GM23338 (cell line): ENCODE measurements around the gene OR4D2. TPM values are rescaled to one million over a fixed set of nuclear protein-coding genes. Genes with fewer than 3 reads are reported as not detected.

ENCODE experiments used
- ATAC-seq: fragments of 200-7000 bp; cut with Tn5 transposase; 3 replicates; pipeline ENCODE4 v1.9.1; 2020
- DNase-seq: peaks from one replicate; pipeline ENCODE4 v3.0.0-alpha.2; 2015; ENCODE audit warnings: low spot score
- H2AFZ ChIP-seq: fragments of 200-600 bp; sonication (generic); 2 replicates; pipeline ENCODE4 v1.8.0; 2016; ENCODE audit warnings: antibody characterized with exemption, mild to moderate bottlenecking, moderate library complexity
- H3F3A ChIP-seq: fragments of 200-600 bp; sonication (generic); replicated peaks from 2 replicates; pipeline ENCODE4 v1.8.0; 2017; ENCODE audit warnings: antibody characterized with exemption, mixed run types, low read depth
- H3K27ac ChIP-seq: fragments of 200-600 bp; sonication (generic); 2 replicates; pipeline ENCODE4 v1.6.1; 2016; ENCODE audit warnings: low read depth
- H3K27me3 ChIP-seq: fragments of 200-600 bp; sonication (generic); 2 replicates; pipeline ENCODE4 v1.8.0; 2016; ENCODE audit warnings: mild to moderate bottlenecking, mixed run types, moderate library complexity; ENCODE audit not compliant: insufficient read depth
- H3K36me3 ChIP-seq: fragments of 200-600 bp; sonication (generic); 2 replicates; pipeline ENCODE4 v1.8.0; 2016; ENCODE audit warnings: mild to moderate bottlenecking; ENCODE audit not compliant: insufficient read depth
- H3K4me1 ChIP-seq: fragments of 200-600 bp; sonication (generic); 2 replicates; pipeline ENCODE4 v1.8.0; 2016; ENCODE audit warnings: mild to moderate bottlenecking, moderate library complexity; ENCODE audit not compliant: insufficient read depth
- H3K4me2 ChIP-seq: fragments of 200-600 bp; sonication (generic); 2 replicates; pipeline ENCODE4 v1.7.1; 2017; ENCODE audit warnings: mixed run types
- H3K4me3 ChIP-seq: fragments of 200-600 bp; sonication (generic); 2 replicates; pipeline ENCODE4 v1.6.1; 2016; ENCODE audit warnings: mixed run types
- H3K79me2 ChIP-seq: fragments of 200-600 bp; sonication (generic); replicated peaks from 2 replicates; pipeline ENCODE4 v1.8.0; 2017; ENCODE audit warnings: mild to moderate bottlenecking; ENCODE audit not compliant: insufficient read depth
- H3K9me2 ChIP-seq: fragments of 200-600 bp; sonication (generic); 2 replicates; pipeline ENCODE4 v1.8.0; 2017; ENCODE audit not compliant: insufficient read depth
- H4K20me1 ChIP-seq: fragments of 200-600 bp; sonication (generic); replicated peaks from 2 replicates; pipeline ENCODE4 v1.8.0; 2017; ENCODE audit warnings: mild to moderate bottlenecking; ENCODE audit not compliant: insufficient read depth
- H3K27ac Mint-ChIP-seq: 2 replicates; pipeline ENCODE4 v1.8.0; 2020; ENCODE audit warnings: inconsistent platforms, mild to moderate bottlenecking, moderate library complexity, mixed read lengths
- H3K27me3 Mint-ChIP-seq: 3 replicates; pipeline ENCODE4 v1.8.0; 2022; ENCODE audit warnings: low read depth, mild to moderate bottlenecking, moderate library complexity, mixed read lengths, inconsistent platforms; ENCODE audit not compliant: insufficient read depth, poor library complexity
- H3K36me3 Mint-ChIP-seq: 3 replicates; pipeline ENCODE4 v1.8.0; 2021; ENCODE audit warnings: low read depth, mild to moderate bottlenecking, inconsistent platforms, moderate library complexity, mixed read lengths
- H3K4me1 Mint-ChIP-seq: 3 replicates; pipeline ENCODE4 v1.8.0; 2020; ENCODE audit warnings: mild to moderate bottlenecking, inconsistent platforms, mixed read lengths
- H3K4me3 Mint-ChIP-seq: 3 replicates; pipeline ENCODE4 v1.8.0; 2021; ENCODE audit warnings: moderate library complexity, mild to moderate bottlenecking, inconsistent platforms, mixed read lengths
- H3K9me3 Mint-ChIP-seq: 3 replicates; pipeline ENCODE4 v1.8.0; 2020; ENCODE audit warnings: moderate library complexity, mild to moderate bottlenecking, inconsistent platforms, mixed read lengths
- CREB1 ChIP-seq: fragments of 250-450 bp; sonication (Bioruptor Pico); IDR thresholded peaks from 2 replicates; pipeline ENCODE4 v1.5.0; 2020; ENCODE audit warnings: low read depth, mild to moderate bottlenecking, moderate library complexity
- CTCF ChIP-seq, 2 experiments: fragments of 200-600 bp in 1 of 2; sonication (generic) in 1 of 2; conservative IDR thresholded peaks; 2 replicates each; pipeline versions ENCODE4 v1.5.1 to v1.6.1; 2016 to 2017; ENCODE audit warnings: antibody characterized with exemption in 2 of 2, low read depth in 2 of 2, mild to moderate bottlenecking in 2 of 2, moderate library complexity in 1 of 2
- ETS1 ChIP-seq: IDR thresholded peaks from 2 replicates; pipeline ENCODE4 v1.6.1; 2016; ENCODE audit warnings: antibody characterized with exemption
- EZH2 ChIP-seq: fragments of 200-600 bp; sonication (generic); IDR thresholded peaks from one replicate; pipeline ENCODE4 v1.8.0; 2017; ENCODE audit warnings: antibody characterized with exemption, mild to moderate bottlenecking, low read depth; ENCODE audit not compliant: unreplicated experiment
- EZH2phosphoT487 ChIP-seq: fragments of 200-600 bp; sonication (generic); IDR thresholded peaks from one replicate; pipeline ENCODE4 v1.8.1; 2018; ENCODE audit warnings: antibody characterized with exemption; ENCODE audit not compliant: unreplicated experiment
- JUNB ChIP-seq: IDR thresholded peaks from one replicate; pipeline ENCODE4 v1.6.1; 2016; ENCODE audit warnings: antibody characterized with exemption; ENCODE audit not compliant: unreplicated experiment
- NANOG ChIP-seq: IDR thresholded peaks from 2 replicates; pipeline ENCODE4 v1.6.1; 2016; ENCODE audit warnings: antibody characterized with exemption, borderline replicate concordance
- POLR2AphosphoS5 ChIP-seq: IDR thresholded peaks from 2 replicates; pipeline ENCODE4 v1.6.1; 2016; ENCODE audit warnings: antibody characterized with exemption, low read depth
- REST ChIP-seq: IDR thresholded peaks from one replicate; pipeline ENCODE4 v1.6.1; 2018; ENCODE audit warnings: antibody characterized with exemption; ENCODE audit not compliant: unreplicated experiment
- STAT1 ChIP-seq: IDR thresholded peaks from one replicate; pipeline ENCODE4 v1.6.1; 2016; ENCODE audit warnings: antibody characterized with exemption; ENCODE audit not compliant: unreplicated experiment
- ZNF114 ChIP-seq: fragments of 250-450 bp; sonication (Bioruptor Pico); IDR thresholded peaks from 2 replicates; pipeline ENCODE4 v1.5.0; 2020; ENCODE audit warnings: mild to moderate bottlenecking, moderate library complexity
- ZNF331 ChIP-seq: fragments of 250-450 bp; sonication (Bioruptor Pico); IDR thresholded peaks from 2 replicates; pipeline ENCODE4 v1.5.0; 2020; ENCODE audit warnings: low read depth, mild to moderate bottlenecking, moderate library complexity
- ZNF462 ChIP-seq: fragments of 250-450 bp; sonication (Bioruptor Pico); IDR thresholded peaks from 2 replicates; pipeline ENCODE4 v1.5.0; 2020; ENCODE audit warnings: mild to moderate bottlenecking, moderate library complexity
- polyA plus RNA-seq: library from polyadenylated mRNA; unstranded; fragments of >200 nt; fragmentation: Nextera tagmentation; extraction: Ambion mirVana; gene quantifications from 2 replicates; pipeline ENCODE4 v1.2.1, GENCODE V29; 2016
- total RNA-seq: library from RNA; depleted of rRNA; stranded (reverse); fragments of >200 nt; shearing (Covaris generic); gene quantifications from 2 replicates; pipeline ENCODE4 v1.2.3, GENCODE V29; 2014

Gene OR4D2
- total and polyA plus RNA-seq, 2 experiments from 2014 or later = not detected

- Histone ChIP-seq H3K27ac (no peak overlapping the region), H4K20me1 (no peaks in the 10 kb centered on the region), H3K4me2 (no peak overlapping the region), H3K9me2 (no peaks in the 10 kb centered on the region), H3K36me3 (no peaks in the 10 kb centered on the region), H3K27me3 (0 out of 2 replicates have a peak, but pooled peaks cover 3% of the 10 kb centered on the region), H3K4me1 (no peaks in the 10 kb centered on the region), H3K79me2 (no peaks in the 10 kb centered on the region), H2AFZ (no peak overlapping the region), H3F3A (no peaks in the 10 kb centered on the region), H3K4me3 (no peak overlapping the region)
- Mint-ChIP-seq H3K4me3 (no peak overlapping the region), H3K9me3 (no peaks in the 10 kb centered on the region), H3K36me3 (no peaks in the 10 kb centered on the region; the same call in 2 of the 3 replicates), H3K27ac (no peak overlapping the region), H3K4me1 (no peaks in the 10 kb centered on the region; the same call in 2 of the 3 replicates), H3K27me3 (peaks cover 13% of the 10 kb centered on the region)
- TF ChIP-seq JUNB = no peak
- no peak for TF ChIP-seq ETS1
- no peak for TF ChIP-seq CTCF (conservative IDR thresholded peaks at IDR 0.05; ENCODE audit: low read depth in 2 of 2)
- TF ChIP-seq POLR2AphosphoS5 = no peak
- no peak for TF ChIP-seq EZH2phosphoT487
- TF ChIP-seq NANOG = no peak
- no peak for TF ChIP-seq ZNF331 (CRISPR knock-in tag)
- TF ChIP-seq CREB1 (CRISPR knock-in tag) = no peak
- TF ChIP-seq EZH2 = no peak
- TF ChIP-seq ZNF114 = no peak
- TF ChIP-seq ZNF462 (CRISPR knock-in tag) = no peak
- TF ChIP-seq REST = no peak
- no peak for TF ChIP-seq STAT1
- ATAC-seq = no peak
- no peak for DNase-seq
These were observed 36.1 kb downstream of the OR4D2 start for GRCh38 chr17:58202859-58203258.
